Bone marrow (tissue), 2 donors: ENCODE results near the gene PNPLA4.

Experiments
- DNase-seq, 2 donors: peaks; one replicate each; lab custom pipeline; 2025; lab: John Stamatoyannopoulos, UW

PNPLA4 gene

DNA sequence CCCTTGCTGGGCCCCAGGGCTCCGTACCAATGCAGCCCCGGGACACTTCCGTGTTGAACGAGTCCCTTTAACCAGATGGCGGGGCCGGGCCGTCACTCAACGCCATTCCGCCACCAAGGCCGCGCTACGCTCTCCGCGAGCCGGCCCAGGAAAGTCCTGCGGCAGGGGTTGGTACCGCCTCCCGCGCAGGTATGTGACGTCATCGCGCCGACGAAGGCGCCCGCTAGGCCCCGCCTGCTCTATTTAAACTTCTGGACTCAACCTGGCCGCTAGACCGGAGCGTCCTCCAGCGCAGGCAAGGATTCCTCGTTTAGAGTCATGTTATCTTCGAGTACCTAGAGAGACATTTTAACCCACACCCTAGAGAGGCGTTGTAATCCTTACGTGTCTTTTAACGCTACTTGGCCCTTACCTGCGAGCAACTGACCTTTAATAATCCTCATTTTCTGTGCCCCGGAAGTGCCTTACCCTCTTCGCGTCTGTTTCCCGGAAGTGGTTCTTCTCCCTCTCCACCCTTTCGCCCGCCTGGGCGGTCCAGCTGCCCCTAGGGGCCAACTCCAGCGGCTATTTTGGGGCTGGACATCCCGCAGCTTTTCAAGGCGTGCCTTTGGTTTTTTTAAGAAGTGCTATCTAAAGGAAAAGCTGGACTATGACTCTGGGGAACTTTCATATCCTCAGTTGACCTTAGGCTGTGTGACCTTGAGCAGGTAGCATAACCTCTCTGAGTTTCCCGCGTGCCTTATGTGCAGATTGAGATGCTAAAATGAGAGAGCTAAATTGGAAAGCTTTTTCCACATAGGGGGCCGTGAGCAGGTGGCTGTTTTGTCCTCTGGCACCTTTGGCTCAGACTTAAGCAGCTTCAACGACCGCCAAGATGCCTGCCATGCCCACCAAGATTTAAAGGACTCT is at the start of gene PNPLA4:
TSS of gene PNPLA4 (minus strand) at position 155 of the 909 bp plus-strand sequence. CDS start 1,294 bp downstream, outside the sequence.
- DNase-seq, result peak; percentile 35 to 50

DNA sequence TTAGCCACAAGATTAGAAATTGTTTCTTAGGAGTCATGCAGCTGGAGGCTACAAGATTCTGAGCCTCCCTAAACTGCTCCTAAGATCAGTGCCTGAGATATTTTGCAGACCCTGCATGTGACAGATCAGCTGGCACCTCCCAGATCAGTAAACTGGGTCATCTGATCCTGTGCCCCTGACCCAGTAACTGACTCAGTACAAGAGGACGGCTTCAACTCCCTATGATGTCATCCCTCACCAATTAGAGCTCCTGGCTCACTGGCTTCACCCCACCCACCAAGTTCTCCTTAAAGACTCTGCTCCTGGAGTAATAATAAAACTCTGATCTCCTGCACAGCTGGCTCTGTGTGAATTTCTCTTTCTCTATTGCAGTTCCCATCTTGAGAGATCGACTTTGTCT is 45.4 kb upstream of the PNPLA4 start:
- DNase-seq, result no peak

- no peak for DNase-seq
Measured at GRCh38 chrX:7970428-7970827, 43.2 kb upstream of the PNPLA4 start.

GRCh38 chrX:7965436-7965835 is 38.2 kb upstream of the PNPLA4 start:
- DNase-seq, result no peak

GRCh38 chrX:7960246-7960645 is 33.0 kb upstream of the PNPLA4 start:
- no peak for DNase-seq

DNA sequence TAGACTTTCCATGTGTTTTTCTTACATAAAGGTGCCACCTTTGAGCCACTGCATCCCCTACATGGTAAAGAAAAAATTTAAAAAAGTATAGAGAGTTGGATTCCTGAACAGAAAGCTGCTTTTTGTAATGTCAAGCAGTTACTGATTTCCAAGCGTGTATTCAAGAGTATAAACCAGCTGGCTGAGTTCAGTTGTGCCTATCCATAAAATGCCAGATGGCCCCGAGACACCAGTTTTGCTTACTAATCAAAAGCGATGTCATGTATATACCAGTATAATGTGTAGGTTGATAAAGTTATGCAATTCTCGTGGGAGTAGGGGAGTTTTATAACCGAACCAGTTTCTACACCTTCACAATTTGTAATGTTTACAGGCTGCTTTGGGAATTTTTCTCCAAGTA is 26.2 kb upstream of the PNPLA4 start:
- DNase-seq, result no peak

DNA sequence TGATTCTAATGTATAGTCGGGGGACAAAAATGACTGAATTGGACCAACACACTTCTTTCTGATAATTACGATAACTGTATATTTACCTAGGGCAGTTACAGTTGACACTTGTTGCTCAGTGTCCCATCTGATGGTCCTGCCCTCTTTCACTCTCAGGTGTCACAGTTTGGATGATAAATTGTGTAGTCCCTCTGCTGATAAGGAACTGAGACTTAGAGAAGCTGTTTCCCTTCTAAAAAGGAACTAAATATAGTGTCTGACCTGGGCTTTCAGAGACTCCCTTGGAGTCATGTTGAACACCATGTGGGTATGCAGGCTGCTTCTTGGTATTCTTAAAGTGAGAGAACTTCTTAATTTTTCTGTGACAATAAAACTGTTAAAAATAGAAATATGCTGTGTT is 23.7 kb upstream of the PNPLA4 start:
- DNase-seq, result no peak

DNA sequence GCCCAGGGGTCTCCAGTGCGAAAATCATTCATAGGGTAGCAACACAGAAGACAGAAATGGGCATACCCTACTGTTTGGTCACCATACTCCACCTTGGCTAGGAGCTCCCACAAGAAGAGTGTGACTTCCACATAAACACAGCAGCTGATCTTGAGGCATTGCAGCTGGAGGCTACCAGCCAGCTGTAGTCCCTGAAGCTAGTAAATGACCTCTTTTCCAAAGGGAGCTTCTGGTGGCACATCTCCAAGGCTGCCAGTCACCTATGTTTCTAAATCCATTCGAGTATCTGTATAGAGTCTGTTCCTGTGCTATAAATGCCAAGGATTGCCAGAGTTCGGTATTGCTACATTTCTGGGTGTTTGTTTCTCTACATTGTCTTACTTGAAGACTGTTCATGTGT is 21.3 kb upstream of the PNPLA4 start:
- DNase-seq, result no peak

- DNase-seq, result no peak
Measured at GRCh38 chrX:7946960-7947359, 19.7 kb upstream of the PNPLA4 start.

DNA sequence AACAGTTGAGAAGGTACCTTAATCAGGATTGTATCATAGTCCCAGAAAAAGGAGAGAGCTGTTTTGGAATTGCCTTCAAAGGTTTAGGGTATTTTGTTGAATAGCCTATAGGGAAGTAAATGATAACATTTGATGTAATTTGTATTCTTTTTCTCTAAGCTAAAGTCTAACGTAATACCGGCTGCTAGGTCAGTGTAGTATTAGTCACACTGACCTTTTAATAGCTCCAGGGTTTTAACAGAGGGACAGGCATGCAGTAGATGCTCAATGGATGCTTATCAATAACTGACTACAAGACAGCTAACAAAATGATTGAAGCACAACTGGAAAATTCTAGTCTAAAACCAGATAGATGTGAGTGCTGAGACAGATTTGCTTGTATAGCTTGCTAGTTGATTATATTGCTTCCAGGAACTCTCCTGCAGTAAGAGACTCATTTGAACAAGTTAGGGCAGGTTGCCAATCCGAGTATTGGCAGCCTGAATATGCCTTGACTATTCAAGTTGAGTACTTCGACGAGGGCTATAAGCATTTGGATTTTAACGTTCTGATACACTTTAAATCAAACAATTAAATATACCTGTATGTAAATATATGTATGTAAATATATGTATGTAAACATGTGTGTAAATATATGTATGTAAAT is 16.5 kb upstream of the PNPLA4 start:
- no peak for DNase-seq

- DNase-seq, result no peak
Measured at GRCh38 chrX:7941390-7942042, 14.3 kb upstream of the PNPLA4 start.

- no peak for DNase-seq
Measured at GRCh38 chrX:7934026-7934425, 6.8 kb upstream of the PNPLA4 start.

- no peak for DNase-seq
Measured at GRCh38 chrX:7926914-7927258, 327 bp downstream of the PNPLA4 start.

GRCh38 chrX:7926501-7926900 is 712 bp downstream of the PNPLA4 start:
- DNase-seq, result no peak

GRCh38 chrX:7925867-7926472 is 1.2 kb downstream of the PNPLA4 start:
- peak in 1 of 2 donors; percentile 1 for DNase-seq

- no peak for DNase-seq
Measured at GRCh38 chrX:7921750-7922149, 5.5 kb downstream of the PNPLA4 start.

GRCh38 chrX:7908821-7909220 is 18.4 kb downstream of the PNPLA4 start:
- no peak for DNase-seq

- no peak for DNase-seq
Measured at GRCh38 chrX:7904562-7904961, 22.7 kb downstream of the PNPLA4 start.

DNA sequence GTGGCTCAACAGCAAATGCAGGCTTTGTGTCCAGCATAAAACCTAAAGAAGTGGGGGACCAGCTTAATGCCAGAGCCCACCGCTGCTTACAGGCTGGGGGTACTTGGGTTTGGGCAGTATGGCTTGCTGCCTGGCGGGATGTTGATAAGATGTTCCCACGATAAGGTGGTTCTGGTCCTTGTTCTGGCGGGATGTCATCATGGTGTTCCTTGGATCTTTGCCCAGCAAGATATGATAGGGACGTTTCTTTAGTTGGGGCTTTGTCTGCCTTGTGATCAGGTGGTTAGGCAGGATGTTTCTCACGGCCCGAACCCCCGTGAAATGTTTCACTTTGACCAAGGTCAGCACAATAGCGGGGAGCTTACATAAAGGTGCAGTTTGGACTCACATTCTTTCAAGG is 35.3 kb downstream of the PNPLA4 start:
- no peak for DNase-seq

DNA sequence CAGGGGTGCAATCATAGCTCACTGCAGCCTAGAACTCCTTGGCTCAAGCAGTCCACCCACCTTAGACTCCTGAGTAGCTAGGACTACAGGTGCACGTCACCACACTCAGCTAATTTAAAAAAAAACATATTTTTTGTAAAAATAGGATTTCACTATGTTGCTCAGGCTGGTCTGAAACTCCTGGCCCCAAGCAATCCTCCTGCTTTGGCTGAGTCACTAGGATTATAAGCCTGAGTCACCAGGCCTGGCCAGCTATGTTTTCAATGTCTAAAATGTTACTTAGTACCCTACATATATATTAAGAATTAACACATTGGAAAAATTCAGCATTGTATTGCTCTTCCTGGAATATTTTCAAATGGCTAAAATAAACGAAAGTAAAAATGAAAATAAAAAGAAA is 37.5 kb downstream of the PNPLA4 start:
- DNase-seq, result no peak

DNA sequence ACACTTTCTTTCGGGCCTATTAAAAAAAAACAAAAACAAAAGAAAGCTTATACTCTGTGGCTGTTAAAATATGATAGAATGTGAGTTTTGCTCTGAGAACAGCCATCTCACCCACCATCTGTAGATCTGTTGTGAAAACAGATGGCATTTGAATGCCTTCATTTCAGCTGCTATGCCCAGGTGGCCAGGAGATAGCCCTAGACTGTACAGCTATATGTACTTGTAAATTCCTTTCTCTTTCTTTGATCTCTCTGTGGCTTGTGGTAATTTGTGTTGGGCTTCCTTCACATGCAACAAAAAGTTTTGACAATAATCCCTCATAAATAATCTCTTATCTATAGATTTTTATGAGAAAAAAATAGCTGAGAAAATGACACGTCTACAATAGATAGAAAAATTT is 38.1 kb downstream of the PNPLA4 start:
- no peak for DNase-seq

- no peak for DNase-seq
Measured at GRCh38 chrX:7876957-7877356, 50.3 kb downstream of the PNPLA4 start.

- no peak for DNase-seq
Measured at GRCh38 chrX:7872042-7872441, 55.2 kb downstream of the PNPLA4 start.
